Mesothelial cell of epicardium (in vitro differentiated cells): Measurements from ENCODE around the gene SERPINE1. TPM values are rescaled to one million over a fixed set of nuclear protein-coding genes. Genes with fewer than 3 reads are reported as not detected.
A peak's percentile ranks its signal among the peaks of the same experiment; 100 is the strongest.

Source experiments
- DNase-seq, 2 experiments: peaks; one replicate each; pipeline ENCODE4 v3.0.0; 2021; ENCODE audit warnings: low spot score in 2 of 2; ENCODE audit not compliant: unreplicated experiment in 2 of 2
- H3K27ac Mint-ChIP-seq: 2 replicates; pipeline ENCODE4 v1.8.0; 2021; ENCODE audit warnings: mixed read lengths
- H3K27me3 Mint-ChIP-seq: 2 replicates; pipeline ENCODE4 v1.8.0; 2021; ENCODE audit warnings: low read depth, mixed read lengths
- H3K36me3 Mint-ChIP-seq: 2 replicates; pipeline ENCODE4 v1.8.0; 2021; ENCODE audit warnings: mixed read lengths
- H3K4me1 Mint-ChIP-seq: 2 replicates; pipeline ENCODE4 v1.8.0; 2021; ENCODE audit warnings: mixed read lengths
- H3K4me3 Mint-ChIP-seq: 2 replicates; pipeline ENCODE4 v1.8.0; 2021; ENCODE audit warnings: mild to moderate bottlenecking, moderate library complexity, mixed read lengths
- H3K9me3 Mint-ChIP-seq: 2 replicates; pipeline ENCODE4 v1.8.0; 2021; ENCODE audit warnings: mixed read lengths
- total RNA-seq: library from RNA; stranded (reverse); gene quantifications from 3 replicates; pipeline ENCODE4 v1.2.1, GENCODE V29; 2021
- TF ChIP-seq, protein P1 (sequence below): fragments of 200-600 bp; sonication (generic); IDR thresholded peaks from one replicate; pipeline ENCODE4 v1.5.0; 2021; ENCODE audit warnings: antibody characterized with exemption; ENCODE audit not compliant: unreplicated experiment

Gene SERPINE1
- total RNA-seq, 1 donor from 2014 or later = 11.4 TPM

DNA sequence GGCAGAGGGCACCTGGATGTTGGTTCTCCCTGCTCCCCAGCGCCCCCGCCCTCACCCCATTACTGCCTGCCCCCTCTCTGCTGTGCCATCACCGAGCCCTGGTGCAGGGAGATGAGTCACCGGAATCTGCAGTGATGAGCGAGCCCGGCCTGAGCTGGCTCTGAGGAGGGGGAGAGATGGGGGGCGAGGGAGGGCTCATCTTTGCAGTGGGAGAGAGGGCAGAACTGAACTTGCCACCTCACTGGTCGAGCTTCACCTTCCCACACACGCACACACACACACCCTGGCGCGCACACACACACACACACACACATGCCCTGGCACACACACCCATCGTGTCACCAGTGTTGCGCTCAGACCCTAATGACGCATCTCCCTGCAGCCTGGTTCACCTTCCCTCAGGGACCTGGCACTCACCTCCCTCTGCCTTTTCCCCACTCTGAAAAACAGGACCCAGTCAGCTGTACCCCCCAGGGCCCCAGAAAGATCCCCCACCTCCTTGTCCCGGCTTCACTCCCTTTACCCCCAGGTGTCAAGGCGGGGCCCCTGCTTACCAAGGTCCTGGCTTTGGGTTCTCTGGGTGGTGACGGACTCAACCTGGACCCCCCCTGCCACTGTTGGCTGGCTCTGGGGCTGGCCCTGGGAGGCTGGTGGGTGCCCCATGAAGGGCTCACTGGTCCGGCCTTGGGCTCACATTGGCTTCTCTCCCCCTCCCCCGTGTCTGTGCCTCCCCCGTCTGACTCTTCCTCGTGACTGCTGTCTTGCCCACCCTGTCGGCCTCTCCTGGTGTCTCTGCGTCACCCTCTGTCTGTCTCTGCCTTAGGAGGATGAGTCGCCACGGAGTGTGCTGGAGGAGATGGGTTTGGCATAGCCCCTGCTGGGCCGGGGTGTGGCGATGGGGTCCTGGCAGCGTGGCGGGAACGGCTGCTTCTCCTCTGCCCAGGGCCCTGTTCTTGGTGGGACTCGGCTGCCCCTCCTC lies 33.1 kb downstream of the SERPINE1 start:
- Mint-ChIP-seq H3K9me3 (no peaks in the 10 kb centered on the region), H3K36me3 (peaks cover 22% of the 10 kb centered on the region), H3K27ac (no peak overlapping the region), H3K27me3 (peaks cover 25% of the 10 kb centered on the region), H3K4me3 (no peak overlapping the region), H3K4me1 (peaks cover 27% of the 10 kb centered on the region)
- DNase-seq = no peak
- TF ChIP-seq, protein P1, sequence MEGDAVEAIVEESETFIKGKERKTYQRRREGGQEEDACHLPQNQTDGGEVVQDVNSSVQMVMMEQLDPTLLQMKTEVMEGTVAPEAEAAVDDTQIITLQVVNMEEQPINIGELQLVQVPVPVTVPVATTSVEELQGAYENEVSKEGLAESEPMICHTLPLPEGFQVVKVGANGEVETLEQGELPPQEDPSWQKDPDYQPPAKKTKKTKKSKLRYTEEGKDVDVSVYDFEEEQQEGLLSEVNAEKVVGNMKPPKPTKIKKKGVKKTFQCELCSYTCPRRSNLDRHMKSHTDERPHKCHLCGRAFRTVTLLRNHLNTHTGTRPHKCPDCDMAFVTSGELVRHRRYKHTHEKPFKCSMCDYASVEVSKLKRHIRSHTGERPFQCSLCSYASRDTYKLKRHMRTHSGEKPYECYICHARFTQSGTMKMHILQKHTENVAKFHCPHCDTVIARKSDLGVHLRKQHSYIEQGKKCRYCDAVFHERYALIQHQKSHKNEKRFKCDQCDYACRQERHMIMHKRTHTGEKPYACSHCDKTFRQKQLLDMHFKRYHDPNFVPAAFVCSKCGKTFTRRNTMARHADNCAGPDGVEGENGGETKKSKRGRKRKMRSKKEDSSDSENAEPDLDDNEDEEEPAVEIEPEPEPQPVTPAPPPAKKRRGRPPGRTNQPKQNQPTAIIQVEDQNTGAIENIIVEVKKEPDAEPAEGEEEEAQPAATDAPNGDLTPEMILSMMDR = no peak

DNA sequence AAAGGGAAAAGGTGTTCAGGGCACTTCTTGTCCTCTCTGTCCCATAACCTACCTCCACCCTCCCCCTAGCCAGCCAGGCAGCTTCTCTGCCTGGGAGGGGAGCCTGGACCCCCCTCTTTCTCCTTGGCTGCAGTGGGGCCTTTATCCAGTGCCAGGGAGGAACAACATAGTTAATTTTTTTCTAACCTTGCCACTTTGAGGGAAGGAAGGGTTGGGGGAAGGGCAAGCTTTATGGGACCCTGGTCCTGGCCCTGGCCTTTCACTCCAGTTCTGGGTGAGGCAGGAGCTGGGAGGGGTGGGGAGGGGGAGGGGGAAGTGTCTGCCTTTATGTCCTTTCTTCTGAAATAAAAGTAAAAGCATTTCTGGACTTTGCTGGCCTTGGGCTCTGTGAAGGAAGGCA lies 34.0 kb downstream of the SERPINE1 start:
- Mint-ChIP-seq H3K27ac (no peak overlapping the region), H3K27me3 (peaks cover 35% of the 10 kb centered on the region), H3K4me3 (no peak overlapping the region), H3K36me3 (peaks cover 22% of the 10 kb centered on the region), H3K9me3 (no peaks in the 10 kb centered on the region), H3K4me1 (peaks cover 27% of the 10 kb centered on the region)
- TF ChIP-seq, protein P1 = no peak
- DNase-seq = no peak

DNA sequence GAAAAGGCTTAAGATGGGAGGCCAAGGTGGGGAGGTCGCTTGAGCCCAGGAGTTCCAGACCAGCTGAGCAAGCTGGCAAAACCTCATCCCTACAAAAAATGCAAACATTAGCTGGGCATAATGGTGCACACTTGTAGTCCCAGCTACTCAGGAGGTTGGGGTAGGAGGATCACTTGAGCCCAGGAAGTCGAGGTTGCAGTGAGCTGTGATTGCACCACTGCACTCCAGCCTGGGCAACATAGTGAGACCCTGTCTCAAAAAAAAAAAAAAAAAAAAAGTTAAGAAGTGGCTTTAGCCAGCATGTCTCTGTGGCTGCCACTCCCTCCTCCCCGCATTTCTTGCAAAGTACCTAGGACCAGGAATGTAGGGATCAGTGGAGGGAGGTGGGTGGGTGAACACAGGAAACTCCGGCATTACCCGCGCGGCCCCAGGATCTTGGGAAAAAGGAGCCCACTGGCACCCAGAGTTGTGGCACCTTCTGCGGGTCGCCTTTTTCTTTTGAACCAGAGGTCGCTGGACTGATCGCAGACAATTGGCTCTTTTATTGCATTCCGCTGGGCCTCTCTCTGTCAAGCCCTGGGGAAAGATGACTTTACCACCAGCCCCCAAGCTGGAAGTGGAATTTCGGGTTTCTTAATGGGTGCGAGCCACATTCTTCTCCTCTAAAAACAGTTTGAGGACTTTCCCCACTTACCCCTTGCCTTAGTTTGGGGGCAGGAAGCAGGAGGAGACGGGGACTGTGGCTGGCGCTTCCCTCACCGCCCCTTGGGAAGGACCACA lies 35.0 kb downstream of the SERPINE1 start:
- DNase-seq = no peak
- peaks cover 44% of the 10 kb centered on the region for H3K27me3 Mint-ChIP-seq
- TF ChIP-seq, protein P1 = no peak
- H3K9me3 Mint-ChIP-seq = no peaks in the 10 kb centered on the region
- peaks cover 32% of the 10 kb centered on the region for H3K4me1 Mint-ChIP-seq
- peak overlapping the region; percentile 90 for H3K27ac Mint-ChIP-seq
- peak overlapping the region; percentile 68 for H3K4me3 Mint-ChIP-seq
- H3K36me3 Mint-ChIP-seq = peaks cover 19% of the 10 kb centered on the region

- DNase-seq = peak in 1 of 2 experiments; percentile 52
- Mint-ChIP-seq H3K4me3 (peak overlapping the region; percentile 68), H3K36me3 (peaks cover 10% of the 10 kb centered on the region), H3K9me3 (no peaks in the 10 kb centered on the region), H3K27ac (peak overlapping the region; percentile 90), H3K4me1 (peaks cover 39% of the 10 kb centered on the region), H3K27me3 (peaks cover 53% of the 10 kb centered on the region)
- TF ChIP-seq, protein P1 = no peak
These were observed 35.8 kb downstream of the SERPINE1 start for GRCh38 chr7:101162551-101163278.
